Skeletal muscle tissue (tissue), 4 donors: ENCODE measurements around the gene USP30. TPM values are rescaled to one million over a fixed set of nuclear protein-coding genes. Genes with fewer than 3 reads are reported as not detected.
A peak's percentile ranks its signal among the peaks of the same experiment; 100 is the strongest.

Experiments
- H3K27ac ChIP-seq: one replicate; pipeline ENCODE4 v1.7.0; 2013; ENCODE audit warnings: mild to moderate bottlenecking, low read depth, low read length, inconsistent platforms
- H3K27me3 ChIP-seq, 3 donors: one replicate each; pipeline ENCODE4 v1.7.0; 2013; ENCODE audit warnings: low read length in 3 of 3; ENCODE audit not compliant: control insufficient read depth in 3 of 3, insufficient read depth in 3 of 3
- H3K36me3 ChIP-seq, 3 donors: one replicate each; pipeline ENCODE4 v1.7.0; 2013; ENCODE audit warnings: low read length in 3 of 3; ENCODE audit not compliant: control insufficient read depth in 3 of 3, insufficient read depth in 3 of 3
- H3K4me1 ChIP-seq, 3 donors: one replicate each; pipeline ENCODE4 v1.7.0; 2013; ENCODE audit warnings: low read length in 3 of 3, mild to moderate bottlenecking in 3 of 3; ENCODE audit not compliant: control insufficient read depth in 3 of 3, insufficient read depth in 3 of 3
- H3K4me3 ChIP-seq, 3 donors: one replicate each; pipeline ENCODE4 v1.7.0; 2013; ENCODE audit warnings: low read length in 3 of 3
- H3K9ac ChIP-seq, 3 donors: one replicate each; pipeline ENCODE4 v1.7.0; 2013; ENCODE audit warnings: low read length in 3 of 3, mild to moderate bottlenecking in 3 of 3, moderate library complexity in 2 of 3, low read depth in 1 of 3
- H3K9me3 ChIP-seq, 3 donors: one replicate each; pipeline ENCODE4 v1.7.0; 2013; ENCODE audit warnings: low read length in 3 of 3; ENCODE audit not compliant: control insufficient read depth in 3 of 3
- total RNA-seq: library from RNA; depleted of rRNA; stranded (reverse); fragments of >200 nt; gene quantifications from one replicate; pipeline ENCODE4 v1.2.3, GENCODE V29; 2014
- donor health status: Osteomylitis.

Gene USP30
- total RNA-seq, 1 donor from 2014 or later, result 12.0 TPM

DNA sequence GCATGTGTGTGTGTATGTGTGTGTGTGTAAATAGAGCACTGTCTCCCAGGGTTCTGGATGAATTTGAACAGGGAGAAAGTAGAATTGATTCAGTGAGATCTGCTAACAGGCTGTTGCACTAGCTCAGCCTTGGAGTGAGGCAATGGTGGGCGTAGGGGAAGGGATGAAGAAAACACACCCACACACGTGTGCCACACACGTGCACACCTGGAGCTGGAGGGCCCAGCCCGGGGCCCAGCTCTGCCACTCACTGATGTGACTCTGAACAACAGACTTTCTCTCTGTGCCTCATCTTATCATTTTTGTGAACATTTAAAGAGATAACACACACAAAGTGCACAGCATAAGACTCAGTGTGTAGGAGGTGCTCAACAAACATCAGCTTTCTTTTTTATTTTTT is 68.2 kb downstream of the USP30 start:
- H3K4me3 ChIP-seq, result no peak overlapping the region

DNA sequence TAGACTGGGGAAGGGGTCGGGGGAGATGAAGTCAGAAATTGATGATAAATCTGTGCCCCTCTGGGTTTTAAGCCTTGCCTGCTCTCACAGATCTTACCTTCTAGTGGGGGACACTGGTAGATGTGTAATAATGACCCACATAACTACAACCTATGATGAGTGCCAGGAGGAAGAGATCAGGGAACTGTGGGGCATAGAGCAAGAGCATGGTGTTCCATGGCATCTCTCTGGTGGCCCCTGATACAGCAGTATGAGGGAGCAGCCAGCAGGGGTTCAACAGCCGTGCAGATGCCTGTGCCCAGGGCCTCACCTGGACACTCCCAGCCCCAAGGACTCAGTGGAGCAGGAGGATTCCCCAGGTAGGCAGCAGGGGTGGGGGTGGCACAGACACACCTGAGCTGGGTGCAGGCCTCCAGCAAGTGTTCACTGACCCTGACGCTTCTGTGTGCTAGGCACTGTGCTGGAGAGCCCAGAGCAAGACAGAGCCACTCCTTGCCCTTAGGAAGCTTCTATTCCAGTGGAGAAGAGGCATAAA is 69.0 kb downstream of the USP30 start:
- Histone ChIP-seq H3K4me3 (no peak overlapping the region), H3K9me3 (no peaks in the 10 kb centered on the region), H3K9ac (no peak overlapping the region), H3K27ac (no peak overlapping the region), H3K27me3 (no peaks in the 10 kb centered on the region), H3K4me1 (peaks cover 38 to 54% (median 40%) of the 10 kb centered on the region in 3 donors), H3K36me3 (peaks cover 0 to 15% (median 14%) of the 10 kb centered on the region in 3 donors)

More for the DNA sequence above, 68.2 kb downstream of the USP30 start:
- H3K9ac ChIP-seq, result peak overlapping the region in 1 of 3 donors; percentile 40
- no peak overlapping the region for H3K27ac ChIP-seq
- no peaks in the 10 kb centered on the region for H3K9me3 ChIP-seq
- H3K27me3 ChIP-seq, result no peaks in the 10 kb centered on the region
- H3K4me1 ChIP-seq, result peaks cover 42 to 54% (median 44%) of the 10 kb centered on the region in 3 donors
- H3K36me3 ChIP-seq, result peaks cover 0 to 10% (median 9%) of the 10 kb centered on the region in 3 donors

DNA sequence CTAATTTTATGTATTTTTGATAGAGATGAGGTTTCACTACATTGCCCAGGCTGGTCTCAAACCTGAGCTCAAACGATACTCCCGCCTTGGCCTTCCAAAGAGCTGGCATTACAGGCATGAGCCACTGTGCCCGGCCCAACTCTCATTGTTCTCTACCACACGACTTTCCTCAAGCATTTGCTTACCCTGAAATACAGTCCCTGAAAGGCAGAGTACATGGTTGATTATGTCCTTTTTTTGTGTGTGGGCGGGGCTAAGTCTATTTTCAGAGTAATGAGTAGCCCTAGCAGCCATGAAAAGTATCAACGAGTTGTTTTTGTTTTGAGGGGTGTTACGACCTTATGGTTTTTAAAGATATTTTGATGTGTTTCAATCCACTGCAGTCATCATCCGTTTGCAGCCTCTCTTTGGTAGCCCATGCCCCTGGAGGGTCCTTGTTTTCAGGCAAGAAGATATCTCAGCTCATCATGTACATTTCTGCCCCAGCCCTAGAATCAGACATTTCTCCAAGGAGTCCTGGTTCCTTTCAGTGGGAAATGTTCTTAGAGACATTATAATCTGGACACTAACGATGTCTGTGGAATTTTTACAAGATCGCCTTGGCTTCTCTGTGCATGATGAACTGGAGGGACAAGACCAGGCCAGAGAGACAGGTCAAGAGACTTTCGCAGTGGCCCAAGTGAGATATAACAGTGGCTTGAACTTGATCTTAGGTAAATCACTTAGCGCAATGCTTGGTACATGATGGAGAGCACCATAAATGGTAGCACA is 72.7 kb downstream of the USP30 start:
- H3K27ac ChIP-seq, result peak overlapping the region; percentile 87
- peaks cover 2 to 15% (median 11%) of the 10 kb centered on the region in 3 donors for H3K36me3 ChIP-seq
- peaks cover 35 to 64% (median 37%) of the 10 kb centered on the region in 3 donors for H3K4me1 ChIP-seq
- peak overlapping the region in 1 of 3 donors; percentile 46 for H3K9ac ChIP-seq
- H3K4me3 ChIP-seq, result peak overlapping the region in 2 of 3 donors; percentile 28 to 42
- H3K27me3 ChIP-seq, result no peaks in the 10 kb centered on the region
- no peaks in the 10 kb centered on the region for H3K9me3 ChIP-seq

DNA sequence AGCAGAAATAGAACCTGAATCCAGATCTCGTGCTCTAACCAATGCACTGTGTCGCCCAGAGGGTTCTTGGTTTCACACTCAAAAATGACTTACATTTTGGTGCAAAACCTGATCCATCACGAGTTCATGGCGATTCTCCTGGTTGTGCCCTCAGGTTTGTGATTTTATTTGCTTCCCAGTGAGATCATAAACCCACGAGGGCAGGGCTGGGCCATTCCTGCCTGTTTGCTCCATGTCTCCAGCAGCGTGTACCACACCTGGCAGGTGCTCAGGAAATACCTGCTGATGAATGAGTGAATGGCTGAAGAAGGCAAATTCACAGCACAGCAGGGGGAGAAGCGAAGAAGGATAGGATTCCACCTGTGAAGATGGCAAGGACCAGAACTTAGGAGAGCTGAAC is 73.4 kb downstream of the USP30 start:
- peaks cover 2 to 15% (median 11%) of the 10 kb centered on the region in 3 donors for H3K36me3 ChIP-seq
- H3K9ac ChIP-seq, result no peak overlapping the region
- no peaks in the 10 kb centered on the region for H3K9me3 ChIP-seq
- H3K4me3 ChIP-seq, result no peak overlapping the region
- H3K27ac ChIP-seq, result peak overlapping the region; percentile 87
- peaks cover 38 to 64% (median 39%) of the 10 kb centered on the region in 3 donors for H3K4me1 ChIP-seq
- H3K27me3 ChIP-seq, result no peaks in the 10 kb centered on the region

DNA sequence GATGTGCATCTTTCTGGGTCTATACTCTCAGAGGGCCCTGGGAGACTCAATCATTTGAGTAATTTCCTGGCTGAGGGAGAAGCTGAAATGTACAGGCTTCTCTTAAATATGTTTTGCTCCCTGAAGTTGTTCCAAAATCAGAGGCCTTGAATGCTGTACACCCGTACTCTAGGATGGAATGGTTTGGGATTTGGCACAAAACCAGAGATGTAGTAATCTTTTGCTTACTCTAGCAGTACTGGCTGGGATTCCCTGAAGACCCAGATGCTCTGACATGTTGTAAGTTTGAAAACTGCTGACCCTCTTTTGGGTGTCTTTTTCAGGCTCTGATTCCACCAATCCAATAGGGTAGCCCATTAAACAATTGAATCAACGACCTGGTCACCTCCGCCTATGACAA is 74.4 kb downstream of the USP30 start:
- Histone ChIP-seq H3K9ac (no peak overlapping the region), H3K9me3 (no peaks in the 10 kb centered on the region), H3K4me1 (peaks cover 40 to 66% (median 42%) of the 10 kb centered on the region in 3 donors), H3K27ac (no peak overlapping the region), H3K27me3 (no peaks in the 10 kb centered on the region), H3K36me3 (peaks cover 2 to 8% (median 6%) of the 10 kb centered on the region in 3 donors), H3K4me3 (no peak overlapping the region)

DNA sequence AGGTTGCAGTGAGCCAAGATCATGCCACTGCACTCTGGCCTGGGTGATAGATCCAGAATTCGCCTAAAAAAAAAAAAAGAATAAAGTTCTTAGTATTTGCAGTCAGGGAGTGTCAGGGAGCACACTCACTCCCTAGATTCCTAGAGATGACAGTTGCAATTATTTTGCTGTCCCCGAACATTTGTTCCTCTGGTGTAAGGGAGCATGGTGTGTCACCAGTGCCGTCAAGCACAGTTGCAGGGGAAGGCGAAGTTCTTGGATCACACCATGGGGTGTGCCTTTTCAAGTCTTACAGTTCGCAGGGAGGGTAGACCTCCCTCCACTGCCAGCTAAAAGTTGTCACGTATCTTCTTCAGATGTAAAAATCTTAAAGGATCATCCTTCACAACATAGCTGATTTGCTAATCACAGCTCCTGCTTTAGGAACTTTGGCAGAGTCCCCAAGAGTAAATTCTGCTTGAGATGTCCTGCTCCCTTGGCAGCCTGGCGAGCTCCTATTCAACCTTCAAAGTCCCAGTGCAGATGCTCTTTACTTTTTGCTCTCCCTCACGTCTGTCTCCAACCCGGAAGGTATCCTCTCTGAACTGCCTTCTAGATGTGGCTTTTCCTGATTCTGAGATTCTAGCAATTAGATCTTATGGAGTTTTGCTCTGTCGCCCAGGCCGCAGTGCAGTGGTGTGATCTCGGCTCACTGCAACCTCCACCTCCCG is 75.3 kb downstream of the USP30 start:
- Histone ChIP-seq H3K4me3 (no peak overlapping the region), H3K4me1 (peaks cover 45 to 70% (median 47%) of the 10 kb centered on the region in 3 donors), H3K27ac (no peak overlapping the region), H3K27me3 (no peaks in the 10 kb centered on the region), H3K9ac (no peak overlapping the region), H3K36me3 (peaks cover 2 to 6% (median 3%) of the 10 kb centered on the region in 3 donors), H3K9me3 (no peaks in the 10 kb centered on the region)

DNA sequence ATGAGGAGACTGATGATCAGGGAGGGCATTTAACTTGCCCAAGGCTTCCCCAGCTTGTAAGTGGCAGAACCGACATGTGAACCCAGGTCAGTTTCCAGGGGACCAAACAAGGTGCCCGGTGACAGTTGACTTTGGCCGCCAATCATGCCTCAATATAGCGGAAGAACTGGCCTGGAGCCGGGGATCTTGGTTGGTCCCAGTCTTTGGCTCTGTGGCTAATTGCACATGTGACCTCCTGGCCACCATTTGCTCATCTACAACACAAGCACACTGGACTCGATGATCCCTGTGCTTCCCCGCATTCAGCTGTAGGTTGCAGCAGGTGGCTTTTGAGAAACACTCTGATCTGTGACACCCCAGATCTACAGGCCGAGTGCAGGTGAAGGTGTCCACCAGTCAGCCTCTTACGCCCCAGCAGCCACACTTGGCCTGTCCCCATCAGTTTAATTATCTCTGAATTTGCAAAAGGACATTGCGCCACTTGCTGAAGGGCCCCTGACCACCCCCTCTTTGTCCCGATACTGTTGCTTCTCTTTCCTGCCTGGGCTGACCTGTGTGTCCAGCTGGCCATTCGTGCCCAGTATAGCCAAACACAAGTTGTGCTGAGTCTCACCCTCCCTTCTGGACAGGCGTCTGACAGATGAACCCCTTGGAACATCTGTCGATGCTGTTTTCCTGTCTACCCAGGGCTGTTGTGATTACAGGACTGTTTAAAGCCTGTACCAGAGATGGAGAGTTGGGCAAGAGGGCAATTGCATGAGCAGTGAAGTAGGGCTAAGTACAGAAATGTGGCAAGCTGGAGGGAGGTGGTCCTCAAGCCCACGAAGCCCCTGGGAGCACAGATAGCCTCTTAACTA is 78.1 kb downstream of the USP30 start:
- Histone ChIP-seq H3K4me3 (peak overlapping the region; percentile 19 to 76 (median 74)), H3K27ac (peak overlapping the region; percentile 96), H3K27me3 (no peaks in the 10 kb centered on the region)

DNA sequence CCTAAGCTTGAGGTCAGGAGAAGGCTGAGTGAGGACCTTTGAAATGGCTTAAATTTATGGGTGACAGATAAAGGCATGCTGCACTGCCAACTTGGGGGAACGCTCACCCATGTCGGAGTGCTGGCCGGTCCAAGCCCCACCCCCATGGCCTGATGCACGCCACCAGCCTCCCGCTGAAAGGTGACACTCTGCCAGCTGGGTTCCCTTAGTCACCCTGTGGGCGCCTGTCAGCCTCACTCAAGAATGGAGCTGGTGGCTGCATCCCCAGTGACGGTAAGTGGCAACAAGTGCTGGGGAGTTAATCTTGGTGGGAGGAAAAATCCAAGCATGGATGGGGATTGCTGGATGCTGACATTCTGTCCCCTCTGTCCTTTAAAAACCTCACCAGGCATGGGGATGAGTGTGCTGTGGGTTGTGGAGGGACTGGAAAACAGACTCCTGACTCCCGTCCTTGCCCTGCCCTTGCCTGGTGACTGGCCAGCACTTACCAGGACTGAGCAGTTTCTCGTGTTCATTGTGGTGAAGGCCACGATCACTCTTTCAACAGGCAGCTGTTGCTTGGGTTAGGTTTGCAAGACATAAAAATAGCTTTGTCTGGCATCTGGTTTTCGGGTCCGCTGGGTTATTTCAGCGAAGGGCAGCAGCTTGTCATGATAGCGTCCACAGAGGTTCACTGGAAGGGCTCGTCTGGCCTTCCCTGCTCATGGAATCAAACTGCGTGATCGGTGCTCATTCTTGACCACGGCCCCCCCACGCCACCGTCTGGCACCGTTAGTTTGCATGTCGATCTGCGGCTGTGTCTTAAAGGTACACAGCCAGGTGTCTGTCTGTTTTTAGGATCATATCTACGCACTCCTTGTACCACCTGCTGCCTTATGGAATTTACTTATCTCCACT is 79.0 kb downstream of the USP30 start:
- no peaks in the 10 kb centered on the region for H3K27me3 ChIP-seq
- peaks cover 42 to 67% (median 49%) of the 10 kb centered on the region in 3 donors for H3K4me1 ChIP-seq
- H3K4me3 ChIP-seq, result peak overlapping the region; percentile 63 to 76 (median 74)
- H3K9me3 ChIP-seq, result no peaks in the 10 kb centered on the region
- H3K9ac ChIP-seq, result peak overlapping the region; percentile 83 to 91 (median 89)
- H3K36me3 ChIP-seq, result peaks cover 0 to 2% (median 0%) of the 10 kb centered on the region in 3 donors
- peak overlapping the region; percentile 96 for H3K27ac ChIP-seq

More for the DNA sequence above, 78.1 kb downstream of the USP30 start:
- Histone ChIP-seq H3K36me3 (peaks cover 2 to 6% (median 3%) of the 10 kb centered on the region in 3 donors), H3K4me1 (peaks cover 47 to 75% (median 52%) of the 10 kb centered on the region in 3 donors), H3K9ac (peak overlapping the region; percentile 66 to 91 (median 83)), H3K9me3 (no peaks in the 10 kb centered on the region)
